Astrocyte of the cerebellum (primary cell): ENCODE results near the gene BSN.
"Not testable (repeated sequence)": the region's sequence is repeated elsewhere in the genome, so short reads cannot be mapped to it uniquely, and the experiment has no call there.

Source experiments
- DNase-seq: peaks from one replicate; pipeline ENCODE4 v3.0.0-alpha.2; 2011; ENCODE audit warnings: low read depth
- H3K4me3 ChIP-seq: 2 replicates; pipeline ENCODE4 v1.5.1; 2011; ENCODE audit warnings: mild to moderate bottlenecking, low read depth, low read length, moderate library complexity
- CTCF ChIP-seq: IDR thresholded peaks from 2 replicates; pipeline ENCODE4 v1.5.1; 2012; ENCODE audit warnings: low read length, low read depth, moderate library complexity, mild to moderate bottlenecking; ENCODE audit errors: missing control alignments
- in situ Hi-C: cut with HindIII; loops from 2 replicates; pipeline ENCODE4 v1.10.0; 2017; ENCODE audit warnings: low sequenced_read_pairs

Gene BSN

GRCh38 chr3:49675912-49676311 is 121.6 kb downstream of the BSN start:
- no peak overlapping the region for H3K4me3 ChIP-seq
- in situ Hi-C loops: no loop called here
- DNase-seq: no peak
- no peak for TF ChIP-seq CTCF

GRCh38 chr3:49680493-49681231 is 126.4 kb downstream of the BSN start:
- in situ Hi-C loops: no loop called here
- no peak for DNase-seq
- no peak for TF ChIP-seq CTCF
- H3K4me3 ChIP-seq: no peak overlapping the region

GRCh38 chr3:49681232-49681522 is 126.9 kb downstream of the BSN start:
- in situ Hi-C loops: no loop called here
- H3K4me3 ChIP-seq: no peak overlapping the region
- TF ChIP-seq CTCF: no peak
- DNase-seq: no peak

GRCh38 chr3:49681543-49681942 is 127.3 kb downstream of the BSN start:
- in situ Hi-C loops: no loop called here
- DNase-seq: no peak
- no peak for TF ChIP-seq CTCF
- no peak overlapping the region for H3K4me3 ChIP-seq

- in situ Hi-C loops: no loop called here
- H3K4me3 ChIP-seq: no peak overlapping the region
- DNase-seq: no peak
- no peak for TF ChIP-seq CTCF
Measured at GRCh38 chr3:49683162-49683561, 128.9 kb downstream of the BSN start.

- in situ Hi-C loops: not testable (repeated sequence)
Measured at GRCh38 chr3:49684453-49684852, 130.2 kb downstream of the BSN start.

GRCh38 chr3:49685103-49685502 is 130.8 kb downstream of the BSN start:
- in situ Hi-C loops, H3K4me3 ChIP-seq, DNase-seq: not testable (repeated sequence)

More at GRCh38 chr3:49684453-49684852, 130.2 kb downstream of the BSN start:
- H3K4me3 ChIP-seq, DNase-seq: not testable (repeated sequence)

- DNase-seq, H3K4me3 ChIP-seq, in situ Hi-C loops: not testable (repeated sequence)
Measured at GRCh38 chr3:49685846-49686245, 131.6 kb downstream of the BSN start.

GRCh38 chr3:49686346-49686745 is 132.1 kb downstream of the BSN start:
- H3K4me3 ChIP-seq: peak overlapping the region; percentile 26
- DNase-seq, in situ Hi-C loops: not testable (repeated sequence)

GRCh38 chr3:49686769-49687423 is 132.6 kb downstream of the BSN start:
- in situ Hi-C loops, DNase-seq: not testable (repeated sequence)
- peak overlapping the region; percentile 26 for H3K4me3 ChIP-seq

GRCh38 chr3:49687424-49687795 is 133.1 kb downstream of the BSN start:
- DNase-seq, H3K4me3 ChIP-seq, in situ Hi-C loops: not testable (repeated sequence)
